UCSD-AML1 (cell line): ENCODE results near the gene PLXNB2.

Source experiments
- DNase-seq: peaks from one replicate; lab custom pipeline; 2025; ENCODE audit not compliant: unreplicated experiment; lab: John Stamatoyannopoulos, UW

The PLXNB2 gene

DNA sequence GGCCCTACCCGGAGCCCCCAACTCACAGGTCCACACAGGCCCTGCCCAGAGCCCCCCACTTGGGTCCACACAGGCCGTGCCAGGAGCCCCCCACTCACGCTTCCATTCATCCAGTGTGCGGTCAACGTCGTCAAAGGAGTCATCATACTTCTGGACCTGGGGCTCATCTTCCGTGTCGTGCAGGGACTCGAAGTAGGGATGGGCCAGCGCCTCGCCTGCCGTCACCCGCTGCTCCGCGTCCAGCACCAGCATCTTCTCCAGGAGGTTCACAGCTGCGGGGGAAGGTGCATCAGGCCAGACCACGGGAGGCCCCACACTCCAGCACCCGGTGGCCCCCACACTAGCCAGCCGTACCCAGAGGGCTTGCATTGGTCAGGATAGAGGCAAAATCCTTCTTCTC is 52.3 kb downstream of the PLXNB2 start:
- no peak for DNase-seq

DNA sequence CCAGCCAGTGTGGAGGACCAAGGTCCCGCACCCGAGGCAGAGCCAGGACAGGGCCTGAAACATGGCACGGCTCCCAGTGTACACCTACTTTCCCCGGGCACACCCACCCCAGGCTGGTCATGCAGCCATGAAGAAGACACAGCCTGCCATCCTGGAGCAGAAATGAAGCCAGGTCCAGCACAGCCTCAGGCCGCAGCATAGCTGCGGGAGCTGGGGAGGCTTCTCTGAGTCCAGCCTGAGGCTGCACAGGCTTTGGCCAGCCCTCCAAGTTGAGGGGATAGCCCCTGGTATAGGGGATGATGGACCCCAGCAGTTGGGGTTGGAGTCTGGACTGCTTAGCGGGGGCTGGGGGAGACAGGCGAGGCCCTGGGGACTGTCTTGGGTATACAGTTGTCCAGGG is 53.5 kb downstream of the PLXNB2 start:
- DNase-seq: no peak

GRCh38 chr22:50253046-50253915 is 54.2 kb downstream of the PLXNB2 start:
- DNase-seq: no peak

- peak; percentile 73 for DNase-seq
These were observed 55.1 kb downstream of the PLXNB2 start for GRCh38 chr22:50252082-50253045.

DNA sequence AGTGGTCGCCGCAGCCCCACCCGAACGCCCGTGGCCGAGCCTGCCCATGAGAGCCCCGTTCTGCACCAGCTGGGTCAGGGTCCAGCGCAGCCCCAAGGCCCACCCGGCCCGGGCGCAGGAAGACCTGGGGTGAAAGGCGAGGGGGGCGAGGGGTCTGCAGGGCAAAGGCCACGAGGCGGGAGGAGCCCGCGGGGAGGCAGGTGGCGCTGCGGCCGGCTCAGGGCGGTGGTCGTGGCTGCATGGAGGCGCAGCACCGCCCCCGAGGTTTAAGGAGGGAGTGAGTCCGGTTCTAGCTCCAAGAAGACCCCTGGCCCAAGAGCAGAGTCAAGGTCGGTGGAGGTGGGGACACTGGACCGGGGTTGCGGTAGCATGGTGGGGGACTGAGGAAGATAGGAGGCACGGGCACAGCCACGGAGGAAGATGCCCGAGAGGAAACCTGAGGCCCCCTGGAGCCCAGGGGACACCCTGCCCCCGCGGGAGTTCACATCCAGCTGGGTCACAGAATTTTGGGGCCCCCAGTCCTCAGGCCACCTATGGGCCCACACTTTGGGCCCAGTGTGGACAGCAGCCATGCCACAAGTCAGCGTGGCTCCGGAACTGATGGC is 55.9 kb downstream of the PLXNB2 start:
- DNase-seq: no peak

DNA sequence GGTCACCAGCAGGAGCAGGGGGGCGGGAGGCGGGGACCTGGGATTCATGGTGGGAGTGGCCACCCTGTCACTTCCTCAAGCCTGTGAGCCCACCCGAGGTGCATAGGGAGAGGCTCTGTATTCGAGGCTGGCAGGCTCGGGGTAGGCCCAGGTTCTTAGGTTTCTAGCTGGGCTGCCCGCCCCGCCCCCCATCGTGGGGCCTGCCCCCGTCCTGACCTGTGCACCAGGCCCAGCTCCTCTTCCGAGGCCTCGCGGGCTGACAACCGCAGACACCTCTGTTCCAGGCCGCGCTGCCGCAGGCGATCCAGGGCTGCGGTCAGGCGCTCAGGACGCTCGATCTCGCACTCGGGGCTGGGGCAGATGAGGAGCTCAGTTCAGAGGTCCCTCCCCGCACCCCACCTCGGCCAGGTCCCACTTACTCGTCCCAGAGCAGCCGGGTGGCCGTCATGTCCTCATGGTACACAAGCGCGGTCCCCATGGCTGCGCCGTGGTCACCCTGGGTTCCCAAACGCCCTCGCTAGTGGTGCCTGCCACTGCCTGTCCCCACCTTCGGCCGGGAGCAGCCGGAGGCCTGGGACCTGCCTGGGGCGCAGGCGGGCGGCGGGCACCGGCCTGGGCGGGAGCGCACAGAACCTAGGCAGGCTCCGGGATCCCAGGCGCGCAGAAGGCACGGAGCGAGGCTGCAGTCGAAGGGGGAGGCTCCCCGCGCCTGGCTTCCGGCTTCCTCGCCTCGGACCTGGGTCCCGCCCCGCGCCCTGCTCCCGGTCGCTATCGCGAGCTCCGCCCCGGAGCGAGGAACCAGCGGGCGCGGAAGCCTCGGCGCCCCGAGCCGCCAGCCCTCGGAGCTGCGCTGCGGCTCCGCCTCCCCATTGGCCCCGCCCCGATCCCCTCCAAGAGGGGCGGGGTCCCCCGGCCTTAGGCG is 56.6 kb downstream of the PLXNB2 start, which contains the start of gene HDAC10:
TSS of gene HDAC10 (minus strand) at position 711 of the 922 bp plus-strand sequence. CDS start at position 478, 233 bp downstream.
- DNase-seq: peak; percentile 88

- no peak for DNase-seq
These were observed 57.2 kb downstream of the PLXNB2 start for GRCh38 chr22:50250249-50250554.

DNA sequence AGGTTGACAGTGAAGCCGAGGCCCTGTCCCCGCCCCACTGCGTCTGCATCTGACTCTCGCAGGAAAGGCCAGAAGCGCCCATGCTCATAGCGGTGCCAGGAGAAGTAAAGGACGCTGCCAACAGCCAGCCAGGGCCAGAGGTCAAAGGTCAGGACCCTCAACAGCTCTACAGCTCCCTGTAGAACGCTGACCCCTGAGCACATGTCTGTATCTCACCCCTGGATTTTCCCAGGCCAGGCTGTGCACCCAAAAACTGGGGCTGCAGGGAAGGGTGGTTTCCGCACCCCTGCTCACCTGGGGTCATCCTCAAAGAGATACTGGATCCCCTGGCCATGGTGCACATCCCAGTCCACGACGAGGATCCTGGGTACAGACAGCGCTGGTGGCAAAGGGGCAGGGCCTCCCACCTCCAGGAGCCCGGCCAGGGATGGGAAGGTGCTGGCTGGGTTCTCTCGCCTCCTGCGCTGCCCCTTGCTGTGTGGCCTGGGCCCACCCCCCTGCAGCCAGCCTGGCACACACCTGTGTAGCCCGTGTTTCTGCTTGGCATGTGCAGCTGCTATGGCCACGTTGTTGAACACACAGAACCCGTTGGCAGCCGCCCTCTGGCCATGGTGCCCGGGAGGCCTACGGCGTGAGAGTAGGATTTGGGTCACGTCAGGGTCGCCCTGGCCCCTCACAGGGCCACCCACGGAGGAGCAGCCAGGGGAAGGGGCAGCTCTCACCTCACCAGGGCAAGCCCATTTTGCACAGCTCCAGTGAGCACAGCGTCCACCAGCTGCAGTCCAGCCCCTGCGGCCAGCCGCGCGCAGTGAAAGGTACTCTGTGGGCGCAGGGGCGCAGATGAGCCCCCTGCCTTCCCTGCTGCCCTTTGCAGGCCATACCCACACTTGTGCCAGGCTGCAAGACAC is 57.9 kb downstream of the PLXNB2 start:
- DNase-seq: no peak

- DNase-seq: no peak
These were observed 59.0 kb downstream of the PLXNB2 start for GRCh38 chr22:50248196-50249081.

DNA sequence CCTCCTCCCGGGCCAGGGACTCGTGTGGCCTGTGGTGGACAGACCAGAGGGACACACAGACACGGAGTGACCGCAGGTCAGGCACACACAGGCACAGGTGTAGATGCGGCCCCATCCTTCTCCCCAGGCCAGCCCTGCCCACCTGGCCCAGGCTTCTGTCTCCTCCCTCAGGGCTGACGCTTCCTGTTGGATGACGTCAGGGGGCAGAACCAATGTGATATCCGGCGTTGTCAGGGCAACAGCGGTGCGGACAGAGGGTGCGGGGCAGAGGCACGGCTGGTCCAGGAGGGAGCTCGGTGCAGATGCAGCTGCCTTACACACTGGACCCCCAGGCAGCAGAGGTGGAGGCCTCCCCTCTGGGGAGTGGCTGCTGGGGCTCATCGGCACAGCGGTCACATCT is 59.7 kb downstream of the PLXNB2 start:
- no peak for DNase-seq

GRCh38 chr22:50246242-50247175 is 60.9 kb downstream of the PLXNB2 start:
- DNase-seq: no peak

DNA sequence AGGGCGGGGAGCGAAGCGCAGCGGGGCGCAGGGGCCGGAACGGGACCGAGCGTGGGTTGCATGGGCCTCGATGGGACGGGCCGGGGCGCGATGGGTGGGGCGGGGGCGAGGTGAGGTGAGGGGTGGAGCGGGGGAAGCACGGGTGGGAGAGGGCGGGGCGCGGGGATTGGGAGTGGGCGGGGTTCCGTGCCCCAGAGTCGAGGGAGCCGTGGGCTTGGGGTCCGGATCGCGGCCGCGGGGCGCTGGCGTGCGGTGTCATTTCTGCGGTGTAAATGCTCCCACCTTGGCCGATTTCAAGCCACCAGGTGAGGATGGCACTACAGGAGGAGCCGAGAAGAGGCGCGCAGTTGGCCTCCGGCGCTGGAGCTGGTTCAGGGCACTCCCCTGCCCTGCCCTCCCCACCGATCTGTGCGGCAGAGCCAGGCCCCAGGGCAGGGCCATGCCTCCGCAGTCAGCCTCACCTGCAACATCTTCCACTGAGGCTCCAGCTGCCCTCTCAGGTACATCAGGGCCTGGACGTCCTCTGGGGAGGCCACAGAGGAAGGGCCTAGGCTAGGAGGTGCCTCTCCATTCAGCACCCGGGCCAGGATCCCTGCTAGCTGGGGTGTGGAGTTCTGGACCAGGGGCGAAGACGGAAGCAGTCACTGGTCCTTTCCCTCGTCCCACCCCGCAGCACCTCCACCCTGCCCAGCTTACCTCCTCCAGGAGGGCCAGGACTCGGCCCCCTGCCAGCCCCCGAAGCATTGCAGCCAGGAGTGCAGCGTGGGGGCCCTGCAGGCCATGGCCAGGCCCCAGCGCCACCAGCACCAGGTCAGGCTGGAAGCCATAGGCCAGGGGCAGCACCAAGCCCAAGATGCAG is 62.0 kb downstream of the PLXNB2 start:
- no peak for DNase-seq

DNA sequence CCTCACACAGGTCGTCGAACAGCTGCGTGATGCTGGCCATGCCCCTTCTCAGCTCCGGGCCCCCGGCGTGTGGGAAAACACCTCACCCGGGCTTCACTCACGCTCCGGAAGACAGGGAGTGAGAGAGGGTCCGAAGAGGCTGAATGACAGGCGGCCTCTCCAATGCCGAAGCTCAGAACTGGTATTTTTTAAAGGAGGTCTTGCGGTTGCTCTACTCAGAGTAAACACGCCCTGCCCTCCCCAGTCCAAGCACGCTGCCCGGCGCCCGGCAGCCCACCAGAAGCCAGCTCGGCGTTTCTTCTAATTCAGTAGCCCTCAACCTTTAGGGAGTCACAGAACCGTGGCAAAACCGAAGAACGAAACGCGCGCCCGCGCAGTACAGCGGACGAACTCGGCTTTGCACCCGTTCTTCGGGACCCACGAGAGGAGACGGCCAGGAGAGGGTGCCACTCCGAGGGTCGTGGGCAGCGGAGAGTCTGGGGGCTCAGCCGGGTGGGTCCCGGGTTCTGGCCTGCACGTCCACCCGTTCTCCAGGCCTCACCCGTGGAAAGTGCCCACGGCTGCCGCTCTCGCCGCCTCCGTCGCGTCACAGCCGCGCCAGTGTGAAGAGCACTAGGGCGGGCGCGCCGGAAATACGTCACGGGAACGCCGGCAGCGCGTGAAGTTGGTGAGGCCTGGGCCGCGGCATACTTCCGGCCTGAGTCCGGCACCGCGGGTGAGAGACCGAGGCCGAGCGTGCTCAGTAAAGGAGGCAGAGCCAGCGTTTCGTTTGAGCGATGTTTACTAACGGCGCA is 62.8 kb downstream of the PLXNB2 start, which contains the start of gene TUBGCP6:
TSS of gene TUBGCP6 (minus strand) at position 604 of the 794 bp plus-strand sequence. CDS start at position 40, 564 bp downstream.
- peak; percentile 94 for DNase-seq

GRCh38 chr22:50243685-50244419 is 63.6 kb downstream of the PLXNB2 start:
- no peak for DNase-seq
